Gastroesophageal sphincter (tissue), 4 donors: Measurements from ENCODE around the gene SFT2D3. TPM values are rescaled to one million over a fixed set of nuclear protein-coding genes. Genes with fewer than 3 reads are reported as not detected.

ENCODE experiments used
- ATAC-seq: fragments of 150-250 bp; one replicate; pipeline ENCODE4 v1.9.1; 2016; ENCODE audit warnings: mild to moderate bottlenecking, moderate library complexity
- H3K27ac ChIP-seq, 4 donors: fragments of 200-600 bp; sonication (generic) in 3 of 4; 1 replicate in 3 of 4; 2 replicates in 1 of 4; pipeline ENCODE4 v1.5.1; 2016 to 2019
- H3K27me3 ChIP-seq: fragments of 200-600 bp; sonication (generic); one replicate; pipeline ENCODE4 v1.5.1; 2019
- H3K36me3 ChIP-seq, 2 donors: fragments of 200-600 bp; sonication (generic); one replicate each; pipeline ENCODE4 v1.5.1; 2019; ENCODE audit warnings: control low read depth in 1 of 2
- H3K4me1 ChIP-seq, 3 donors: fragments of 200-600 bp; sonication (generic); 1 replicate in 2 of 3; 2 replicates in 1 of 3; pipeline ENCODE4 v1.5.1; 2016 to 2019; ENCODE audit warnings: control low read depth in 2 of 3
- H3K4me3 ChIP-seq, 2 donors: fragments of 200-600 bp; sonication (generic); one replicate each; pipeline ENCODE4 v1.5.1; 2019; ENCODE audit warnings: mild to moderate bottlenecking in 1 of 2, moderate library complexity in 1 of 2
- H3K9me3 ChIP-seq, 3 donors: fragments of 200-600 bp; sonication (generic); one replicate each; pipeline ENCODE4 v1.5.1; 2017 to 2019; ENCODE audit warnings: control low read depth in 2 of 3
- EP300 ChIP-seq: sonication (generic); formaldehyde crosslinking; IDR thresholded peaks from one replicate; pipeline ENCODE4 v1.6.1; 2017; ENCODE audit warnings: antibody characterized with exemption, mild to moderate bottlenecking
- POLR2A ChIP-seq, 2 donors: fragments of 450-650 bp; IDR thresholded peaks; one replicate each; pipeline ENCODE4 v1.6.1; 2017; ENCODE audit warnings: antibody characterized with exemption in 2 of 2, mild to moderate bottlenecking in 2 of 2, moderate library complexity in 1 of 2
- POLR2AphosphoS5 ChIP-seq: sonication (generic); formaldehyde crosslinking; IDR thresholded peaks from one replicate; pipeline ENCODE4 v1.6.1; 2017; ENCODE audit warnings: antibody characterized with exemption
- WGBS, 2 donors: methylation state at CpG; one replicate each; pipeline ENCODE4 v1.1.5; 2018; ENCODE audit warnings: low coverage in 1 of 2; 5-methylcytosine and 5-hydroxymethylcytosine counted together
- total RNA-seq, 4 donors: library from RNA; depleted of rRNA; stranded (reverse); fragments of >200 nt; gene quantifications; one replicate each; pipeline ENCODE4 v1.1.0, GENCODE V29; 2016
- TF ChIP-seq, protein P1 (sequence below), 4 experiments: fragments of 200-600 bp in 2 of 4; fragments of 450-650 bp in 2 of 4; sonication (generic) in 1 of 4; IDR thresholded peaks; one replicate each; pipeline ENCODE4 v1.5.1; 2017 to 2019; ENCODE audit warnings: antibody characterized with exemption in 4 of 4, mild to moderate bottlenecking in 2 of 4, moderate library complexity in 2 of 4

Gene SFT2D3
- total RNA-seq, 4 donors from 2014 or later = 7.2 to 15.2 (median 10.3) TPM

GRCh38 chr2:127703282-127703681 is 2.0 kb downstream of the SFT2D3 start:
- H3K4me3 ChIP-seq = no peak overlapping the region

GRCh38 chr2:127704641-127705390 is 3.5 kb downstream of the SFT2D3 start:
- Histone ChIP-seq H3K4me1 (peaks cover 0 to 50% (median 10%) of the 10 kb centered on the region in 3 donors), H3K27me3 (no peaks in the 10 kb centered on the region), H3K36me3 (peaks cover 0 to 44% of the 10 kb centered on the region in 2 donors), H3K9me3 (no peaks in the 10 kb centered on the region), H3K27ac (peak overlapping the region in 1 of 4 donors; percentile 4), H3K4me3 (no peak overlapping the region)
- peak; percentile 3 for TF ChIP-seq POLR2AphosphoS5
- TF ChIP-seq, protein P1, sequence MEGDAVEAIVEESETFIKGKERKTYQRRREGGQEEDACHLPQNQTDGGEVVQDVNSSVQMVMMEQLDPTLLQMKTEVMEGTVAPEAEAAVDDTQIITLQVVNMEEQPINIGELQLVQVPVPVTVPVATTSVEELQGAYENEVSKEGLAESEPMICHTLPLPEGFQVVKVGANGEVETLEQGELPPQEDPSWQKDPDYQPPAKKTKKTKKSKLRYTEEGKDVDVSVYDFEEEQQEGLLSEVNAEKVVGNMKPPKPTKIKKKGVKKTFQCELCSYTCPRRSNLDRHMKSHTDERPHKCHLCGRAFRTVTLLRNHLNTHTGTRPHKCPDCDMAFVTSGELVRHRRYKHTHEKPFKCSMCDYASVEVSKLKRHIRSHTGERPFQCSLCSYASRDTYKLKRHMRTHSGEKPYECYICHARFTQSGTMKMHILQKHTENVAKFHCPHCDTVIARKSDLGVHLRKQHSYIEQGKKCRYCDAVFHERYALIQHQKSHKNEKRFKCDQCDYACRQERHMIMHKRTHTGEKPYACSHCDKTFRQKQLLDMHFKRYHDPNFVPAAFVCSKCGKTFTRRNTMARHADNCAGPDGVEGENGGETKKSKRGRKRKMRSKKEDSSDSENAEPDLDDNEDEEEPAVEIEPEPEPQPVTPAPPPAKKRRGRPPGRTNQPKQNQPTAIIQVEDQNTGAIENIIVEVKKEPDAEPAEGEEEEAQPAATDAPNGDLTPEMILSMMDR (IDR thresholded peaks at IDR 0.05) = no peak
- 84 to 88% methylated on average over 4 to 5 of the region's 5 CpGs for WGBS, 2 donors
- ATAC-seq = no peak

More at GRCh38 chr2:127703282-127703681, 2.0 kb downstream of the SFT2D3 start:
- H3K27ac ChIP-seq = no peak overlapping the region
- peaks cover 0 to 46% (median 10%) of the 10 kb centered on the region in 3 donors for H3K4me1 ChIP-seq
- no peaks in the 10 kb centered on the region for H3K27me3 ChIP-seq
- TF ChIP-seq EP300 (no peak), POLR2AphosphoS5 (no peak), POLR2A (IDR thresholded peaks at IDR 0.05) (no peak)
- TF ChIP-seq, protein P1 (IDR thresholded peaks at IDR 0.05) = no peak
- ATAC-seq = no peak
- peaks cover 0 to 29% of the 10 kb centered on the region in 2 donors for H3K36me3 ChIP-seq
- 100% methylated on average over 1 of the region's 5 CpGs for WGBS, 2 donors
- H3K9me3 ChIP-seq = no peaks in the 10 kb centered on the region

DNA sequence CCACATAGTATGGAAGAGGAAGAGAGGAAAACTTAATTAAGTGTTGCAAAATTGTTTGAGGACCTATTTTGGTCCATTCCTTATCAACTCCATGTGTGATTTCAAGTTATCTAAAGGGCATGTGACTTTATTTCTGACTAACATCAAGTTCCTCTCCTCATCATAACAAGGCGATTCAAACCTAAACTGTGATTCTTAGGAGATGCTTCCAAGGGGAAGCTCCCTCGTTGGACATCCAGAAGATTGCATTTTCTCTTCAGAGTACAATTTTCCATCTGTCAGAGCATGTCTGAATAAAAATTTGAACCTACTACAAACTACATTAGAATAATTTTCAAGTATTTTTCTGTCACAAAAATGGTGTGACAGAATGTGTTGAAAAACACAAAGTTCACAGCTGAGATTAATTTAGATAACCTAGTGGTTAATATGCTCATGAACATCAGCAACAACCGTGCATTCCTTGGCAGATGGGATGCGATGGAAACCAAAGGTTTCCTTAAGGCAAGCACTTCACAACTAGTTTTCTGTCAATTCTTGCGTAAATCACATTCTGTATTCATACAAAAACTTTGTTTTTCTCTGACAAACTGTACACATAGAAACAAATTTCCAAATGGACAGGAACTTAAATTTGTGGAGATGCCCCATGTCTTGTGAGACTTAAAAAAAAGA is 4.2 kb downstream of the SFT2D3 start:
- peak; percentile 2 for ATAC-seq
- WGBS, 2 donors = 67 to 81% methylated on average over 5 of the region's 5 CpGs
- Histone ChIP-seq H3K9me3 (no peaks in the 10 kb centered on the region), H3K4me3 (no peak overlapping the region), H3K36me3 (peaks cover 0 to 51% of the 10 kb centered on the region in 2 donors), H3K4me1 (peaks cover 0 to 47% (median 9%) of the 10 kb centered on the region in 3 donors), H3K27ac (peak overlapping the region in 1 of 4 donors; percentile 4), H3K27me3 (no peaks in the 10 kb centered on the region)
- TF ChIP-seq POLR2AphosphoS5 = no peak
- no peak for TF ChIP-seq POLR2A (IDR thresholded peaks at IDR 0.05)
- TF ChIP-seq, protein P1 (IDR thresholded peaks at IDR 0.05) = no peak
- TF ChIP-seq EP300 = no peak

DNA sequence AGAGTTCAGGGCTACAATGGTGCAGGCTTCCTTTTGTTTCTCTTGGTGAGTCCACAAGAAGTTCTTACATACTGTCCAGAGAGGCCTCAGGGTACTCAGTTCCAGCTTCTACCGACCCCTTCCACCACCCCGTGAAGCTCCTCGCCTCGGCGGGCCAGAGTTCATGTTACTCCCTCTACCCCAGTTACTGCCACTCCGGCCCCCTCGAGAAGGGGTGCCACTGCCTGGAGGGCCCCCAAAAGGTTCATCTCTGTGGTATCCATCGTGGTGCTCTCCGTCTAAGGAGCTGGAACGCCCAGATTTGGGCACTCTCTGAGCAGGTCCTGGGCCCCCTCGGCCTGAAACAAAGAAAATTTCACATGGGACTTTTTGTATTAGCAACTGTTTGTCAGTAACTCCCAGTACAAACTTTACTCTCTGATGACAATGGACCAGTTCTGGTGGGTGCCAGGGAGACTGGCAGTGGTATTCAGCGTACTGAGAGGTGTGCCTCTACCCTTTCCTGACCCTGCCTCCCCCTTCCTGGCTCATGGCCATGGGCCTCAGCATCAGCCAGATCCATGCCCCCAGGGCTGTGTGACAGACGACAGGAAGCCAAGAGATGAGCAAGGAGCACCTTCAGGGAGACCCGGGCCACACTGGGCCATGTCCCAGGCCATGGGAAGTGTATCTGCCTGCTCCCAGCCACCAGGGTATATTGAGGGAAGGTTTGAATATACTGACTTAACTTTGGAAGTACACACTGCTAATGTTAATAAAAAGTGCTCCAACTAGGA is 5.1 kb downstream of the SFT2D3 start:
- no peaks in the 10 kb centered on the region for H3K9me3 ChIP-seq
- ATAC-seq = no peak
- no peaks in the 10 kb centered on the region for H3K27me3 ChIP-seq
- H3K27ac ChIP-seq = peak overlapping the region in 1 of 4 donors; percentile 15
- peaks cover 0 to 56% of the 10 kb centered on the region in 2 donors for H3K36me3 ChIP-seq
- 94 to 97% methylated on average over 3 to 10 of the region's 14 CpGs for WGBS, 2 donors
- peaks cover 0 to 42% (median 7%) of the 10 kb centered on the region in 3 donors for H3K4me1 ChIP-seq
- TF ChIP-seq POLR2AphosphoS5 (no peak), POLR2A (IDR thresholded peaks at IDR 0.05) (no peak), EP300 (no peak)
- TF ChIP-seq, protein P1 (IDR thresholded peaks at IDR 0.05) = no peak
- no peak overlapping the region for H3K4me3 ChIP-seq
